Muscle of back (tissue), 11 donors: ENCODE measurements around the gene UBE2F. TPM values are rescaled to one million over a fixed set of nuclear protein-coding genes. Genes with fewer than 3 reads are reported as not detected.
"Not testable (repeated sequence)": the region's sequence is repeated elsewhere in the genome, so short reads cannot be mapped to it uniquely, and the experiment has no call there.

Experiments used
- DNase-seq, 3 donors: peaks; one replicate each; pipeline versions ENCODE4 v3.0.0 to v3.0.0-alpha.2; 2013
- polyA plus RNA-seq, 10 donors: library from polyadenylated mRNA; unstranded; fragments of 120-200 nt; gene quantifications; one replicate each; pipeline ENCODE4 v1.2.1, GENCODE V29; 2013; ENCODE audit not compliant: insufficient read length in 10 of 10

The UBE2F gene
- polyA plus RNA-seq, 10 donors: 39.1 to 45.5 (median 41.2) TPM

DNA sequence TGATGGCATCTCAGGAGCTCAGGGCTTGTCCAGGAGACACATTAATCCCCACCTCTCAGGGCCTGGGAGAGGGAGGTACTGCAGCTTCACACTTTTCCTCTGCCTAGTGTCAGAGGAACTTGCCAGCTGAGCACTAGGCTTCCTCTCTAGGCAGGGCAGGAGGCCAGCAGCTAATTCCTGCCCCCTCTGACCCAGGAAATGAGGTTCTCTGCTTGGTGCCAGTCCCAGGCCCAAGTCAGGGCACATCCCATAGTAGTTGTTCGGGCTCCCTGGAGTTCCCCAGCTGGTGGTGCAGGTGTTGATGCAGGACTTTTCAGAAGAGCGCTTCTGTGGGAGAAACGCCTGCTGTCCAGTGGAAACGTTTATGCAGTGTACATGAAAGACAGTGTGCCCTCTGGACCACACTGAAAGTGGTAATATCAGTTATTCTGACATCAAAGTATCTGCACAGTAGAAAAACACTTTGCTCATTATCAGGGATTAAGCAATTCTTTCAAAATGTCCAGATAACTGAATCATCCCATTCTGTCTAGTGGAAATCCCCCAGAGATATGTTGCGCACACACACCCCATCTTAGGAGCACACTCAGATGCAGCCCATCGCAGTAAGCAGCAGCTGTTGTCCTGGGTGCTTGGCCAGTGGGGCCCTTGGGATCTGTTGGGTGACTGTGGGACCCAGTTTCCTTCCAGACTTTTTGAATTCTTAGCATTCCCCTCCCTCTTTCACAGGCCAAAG lies 76.2 kb downstream of the UBE2F start:
- no peak for DNase-seq

- DNase-seq: no peak
These were observed 77.0 kb downstream of the UBE2F start for GRCh38 chr2:238043851-238044250.

- no peak for DNase-seq
These were observed 78.8 kb downstream of the UBE2F start for GRCh38 chr2:238045575-238045974.

DNA sequence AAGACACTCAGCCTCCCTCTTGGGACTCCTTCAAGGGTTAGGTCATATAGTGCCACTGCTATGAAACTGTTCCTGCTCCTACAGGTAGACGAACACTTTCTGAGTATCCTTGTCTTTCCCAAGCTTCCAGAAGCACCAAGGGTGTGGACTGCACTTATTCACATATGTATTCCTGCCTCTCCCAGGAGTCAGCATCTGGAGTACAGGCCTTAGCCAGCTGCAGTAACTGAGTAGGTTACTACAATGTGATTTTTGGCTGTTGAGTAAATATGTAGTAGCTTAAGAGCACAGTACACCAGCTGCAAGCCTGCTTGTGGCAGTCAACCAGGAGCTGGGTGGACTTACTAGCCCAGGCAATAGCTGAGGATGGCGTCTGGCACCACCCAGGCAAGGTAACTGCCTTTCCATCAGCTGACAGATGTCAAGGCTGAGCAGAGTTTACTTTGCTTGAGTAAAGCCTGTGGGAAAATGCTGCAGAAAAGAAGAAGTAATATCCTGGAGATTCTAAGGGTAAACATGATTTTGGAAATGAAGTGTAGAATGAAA lies 80.0 kb downstream of the UBE2F start:
- DNase-seq: no peak

DNA sequence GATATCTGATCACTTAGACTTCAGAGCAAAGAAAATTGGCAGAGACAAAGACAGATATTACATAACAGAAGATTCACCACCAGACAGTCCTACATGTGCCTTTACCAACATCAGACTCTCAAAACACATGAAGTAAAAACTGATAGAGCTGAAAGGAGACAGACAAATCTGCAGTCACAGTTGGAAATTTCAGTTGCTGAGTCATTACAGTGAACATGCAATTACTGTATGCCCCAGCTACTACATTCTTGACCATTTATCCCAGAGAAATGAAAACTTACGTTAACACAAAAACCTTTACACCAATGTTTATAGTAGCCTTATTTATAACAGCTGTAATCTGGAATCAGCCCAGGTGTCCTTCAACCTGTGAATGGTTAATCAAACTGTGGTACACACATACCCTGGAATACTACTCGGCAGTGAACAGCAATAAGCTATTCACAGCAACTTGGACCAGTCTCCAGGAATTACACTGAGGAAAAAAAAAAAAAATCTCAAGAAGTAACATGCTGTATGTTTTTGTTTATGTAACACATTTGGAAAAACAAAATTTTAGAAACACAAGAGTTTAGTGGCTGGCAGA lies 86.5 kb downstream of the UBE2F start:
- DNase-seq: no peak

GRCh38 chr2:238055841-238056240 lies 89.0 kb downstream of the UBE2F start:
- no peak for DNase-seq

GRCh38 chr2:238057696-238058575 lies 91.1 kb downstream of the UBE2F start:
- not testable (repeated sequence) for DNase-seq

- DNase-seq: no peak
These were observed 92.7 kb downstream of the UBE2F start for GRCh38 chr2:238059505-238059904.

DNA sequence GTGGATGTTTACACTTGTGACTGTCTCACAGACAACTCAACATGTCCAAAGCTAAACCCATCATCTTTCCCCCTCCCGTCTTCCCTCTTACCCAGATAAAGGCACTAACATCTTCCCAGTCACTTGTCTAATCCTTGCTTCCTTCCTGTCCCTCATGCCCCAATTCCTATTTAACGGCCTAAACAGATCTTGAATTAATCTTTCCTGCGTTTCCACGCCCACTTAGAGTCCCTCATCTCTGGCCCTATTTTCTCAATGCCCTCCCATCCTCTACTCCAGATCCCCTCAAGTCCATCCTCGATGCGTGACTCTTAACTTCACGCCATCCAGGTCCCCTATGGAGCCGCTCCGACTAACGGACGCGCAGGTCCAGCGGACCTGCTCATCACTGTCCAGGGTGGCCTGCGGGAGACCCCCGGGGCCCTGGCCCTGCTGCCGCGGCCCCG lies 93.3 kb downstream of the UBE2F start:
- DNase-seq: peak in 2 of 3 donors; percentile 9 to 38

DNA sequence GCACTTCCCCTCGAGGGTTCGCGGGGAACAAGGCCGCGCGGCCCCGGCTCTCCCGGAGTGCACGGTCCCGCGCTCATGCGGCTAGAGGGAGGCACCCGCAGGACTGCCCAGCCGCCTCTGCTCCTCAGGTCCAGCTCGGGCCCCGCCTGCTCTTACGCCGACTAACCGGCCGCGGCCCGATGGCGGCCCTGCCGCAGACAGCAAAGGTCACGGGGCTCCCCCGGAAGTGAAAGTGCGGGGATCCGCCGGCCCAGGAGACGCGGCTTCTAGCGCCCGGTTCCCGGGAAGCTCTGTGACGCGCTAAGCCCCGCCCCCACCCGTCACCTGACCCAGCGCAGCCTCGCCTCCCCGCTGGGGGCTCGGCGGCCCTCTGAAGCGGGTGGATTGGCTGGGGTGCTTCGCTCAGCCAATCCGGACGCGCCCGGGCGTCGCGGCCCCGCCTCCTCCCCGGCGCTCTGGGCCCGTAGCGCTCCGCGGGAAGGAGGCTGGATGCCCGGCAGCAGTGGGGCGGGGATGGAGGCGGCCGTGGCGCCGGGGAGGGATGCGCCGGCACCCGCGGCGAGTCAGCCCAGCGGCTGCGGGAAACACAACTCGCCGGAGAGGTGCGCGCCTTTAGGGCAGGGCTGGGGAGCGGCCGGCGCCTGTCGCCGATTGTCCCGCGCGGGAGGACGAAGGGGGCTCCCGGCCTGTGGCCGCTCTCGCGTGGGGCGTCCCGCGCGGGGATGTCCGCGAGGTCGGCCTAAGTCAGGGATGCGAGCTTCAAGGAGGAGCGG lies 93.9 kb downstream of the UBE2F start, which contains the start of gene SCLY:
Gene SCLY, plus strand, starts transcription at position 460 of the 773 bp plus-strand sequence. Its CDS starts 54 bp downstream, at position 514.
- peak; percentile 98 to 99 (median 99) for DNase-seq

DNA sequence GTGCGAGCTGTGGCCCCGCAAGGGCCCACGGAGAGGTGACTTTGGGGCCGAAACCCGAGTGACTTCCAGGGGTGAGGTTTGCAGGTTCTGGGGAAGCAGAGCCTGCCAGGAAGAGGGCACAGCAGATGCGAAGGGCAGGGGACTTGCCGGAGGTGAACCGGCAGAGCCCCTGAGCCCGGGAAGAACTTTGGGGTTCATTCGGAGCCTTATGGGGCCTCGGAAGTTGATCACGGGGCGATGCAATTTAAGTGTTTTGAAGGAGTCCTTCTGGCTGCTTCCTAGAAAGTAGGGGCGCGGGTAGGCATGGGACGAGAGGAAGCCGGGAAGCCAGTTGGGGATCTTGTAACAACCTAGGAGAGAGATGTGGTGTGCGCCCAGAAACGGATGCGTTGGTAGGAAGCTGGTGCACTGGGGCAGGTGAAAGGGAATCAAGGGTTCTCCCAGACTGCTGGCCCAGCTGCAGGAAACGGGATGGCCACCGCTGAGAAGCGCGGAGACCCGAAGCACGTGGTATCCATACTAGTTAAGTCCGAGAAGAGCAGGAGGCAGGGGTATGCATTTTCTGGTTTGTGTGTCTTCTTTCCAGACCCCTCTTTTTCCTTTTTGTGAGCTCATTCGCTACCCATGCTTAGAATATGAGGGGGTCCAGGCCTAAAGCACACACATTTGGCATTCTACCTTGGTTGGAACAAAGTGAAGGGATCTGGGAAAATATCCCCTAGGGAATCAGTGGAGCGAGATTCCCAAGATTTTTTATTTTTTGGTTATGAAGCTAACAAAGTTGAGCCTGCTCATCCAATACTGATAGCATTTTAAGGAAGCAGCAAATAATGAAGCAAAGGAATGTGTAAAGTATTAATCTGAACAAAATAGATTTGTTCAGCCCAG lies 94.7 kb downstream of the UBE2F start:
- peak; percentile 4 to 65 (median 38) for DNase-seq

DNA sequence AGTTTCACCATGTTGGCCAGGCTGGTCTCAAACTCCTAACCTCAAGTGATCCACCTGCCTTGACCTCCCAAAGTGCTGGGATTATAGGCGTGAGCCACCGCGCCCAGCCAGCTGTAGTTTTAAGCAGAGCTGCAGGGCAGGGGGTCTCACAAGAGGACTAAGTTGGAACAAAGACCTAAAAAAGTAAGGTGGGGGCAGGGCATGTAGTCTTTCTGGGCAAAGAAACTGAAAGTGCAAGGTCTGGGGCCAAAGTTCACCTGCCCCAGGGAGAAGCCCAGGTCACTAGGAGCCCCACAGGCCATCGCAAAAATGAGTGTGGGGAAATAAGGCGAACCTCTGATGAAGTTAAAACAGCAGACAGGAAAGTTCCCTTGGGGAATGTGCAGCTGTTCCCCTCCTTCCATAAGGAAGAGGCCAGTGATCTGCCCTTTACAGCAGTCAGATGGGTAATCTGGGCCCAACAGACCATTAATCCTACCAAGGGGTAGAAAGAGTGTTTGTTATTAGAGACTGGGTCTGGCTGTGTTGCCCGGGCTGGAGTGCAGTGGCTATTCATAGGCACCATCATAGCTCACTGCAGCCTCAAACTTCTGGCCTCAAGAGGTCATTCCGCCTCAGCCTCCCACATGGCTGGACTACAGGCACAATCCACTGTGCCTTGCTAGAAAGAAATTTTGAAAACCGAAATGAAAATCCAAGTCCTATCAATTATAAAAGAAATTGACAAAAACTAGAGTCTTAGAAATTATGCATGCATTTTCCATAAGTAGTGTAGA lies 96.8 kb downstream of the UBE2F start:
- DNase-seq: no peak

DNA sequence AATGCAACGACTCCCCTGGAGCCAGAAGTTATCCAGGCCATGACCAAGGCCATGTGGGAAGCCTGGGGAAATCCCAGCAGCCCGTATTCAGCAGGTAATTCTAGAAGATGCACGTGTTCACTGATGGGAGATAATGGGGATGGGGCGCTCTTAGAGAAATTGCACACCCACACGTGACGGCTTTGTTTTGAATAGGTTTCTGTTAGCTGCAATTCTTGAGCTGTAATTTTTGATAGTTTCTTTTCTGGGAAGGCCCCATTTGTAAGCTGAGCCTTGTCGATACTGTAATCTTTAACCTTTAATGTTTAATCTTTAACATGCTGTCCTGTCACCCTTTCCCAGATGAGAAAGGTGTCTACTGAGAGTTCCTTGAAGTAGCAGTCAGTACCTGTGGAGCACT lies 97.6 kb downstream of the UBE2F start:
- DNase-seq: no peak

DNA sequence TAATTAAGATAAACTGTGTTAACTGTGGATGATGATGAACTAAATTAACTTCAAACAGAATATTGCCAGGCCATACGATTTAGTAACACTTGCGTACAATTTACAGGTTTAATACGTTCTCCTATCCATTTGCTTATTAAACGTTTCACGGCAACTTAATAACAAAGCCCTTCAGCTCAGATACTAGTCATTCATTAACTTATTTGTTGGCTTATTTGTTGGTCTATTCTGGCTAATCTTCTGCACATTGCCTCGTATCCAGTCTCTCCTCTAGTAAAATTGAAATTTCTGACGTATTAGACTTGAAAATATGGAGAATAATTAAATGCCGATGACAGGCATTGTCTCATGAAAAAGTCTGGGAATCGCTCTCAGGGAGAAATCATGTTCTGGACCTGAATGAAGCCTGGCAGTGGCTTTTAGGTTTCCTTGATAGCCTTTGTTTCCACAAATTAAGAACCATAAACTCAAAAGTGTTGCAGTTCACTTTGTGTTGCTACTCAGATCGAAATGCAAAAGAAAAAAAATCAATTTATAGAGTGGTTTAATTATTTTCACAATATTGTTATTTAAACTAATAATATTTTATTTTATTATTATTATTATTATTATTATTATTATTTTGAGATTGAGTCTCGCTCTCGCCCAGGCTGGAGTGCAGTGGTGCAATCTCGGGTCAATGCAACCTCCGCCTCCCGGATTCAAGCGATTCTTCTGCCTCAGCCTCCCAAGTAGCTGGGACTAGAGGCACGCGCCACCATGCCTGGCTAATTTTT lies 98.4 kb downstream of the UBE2F start:
- DNase-seq: no peak

DNA sequence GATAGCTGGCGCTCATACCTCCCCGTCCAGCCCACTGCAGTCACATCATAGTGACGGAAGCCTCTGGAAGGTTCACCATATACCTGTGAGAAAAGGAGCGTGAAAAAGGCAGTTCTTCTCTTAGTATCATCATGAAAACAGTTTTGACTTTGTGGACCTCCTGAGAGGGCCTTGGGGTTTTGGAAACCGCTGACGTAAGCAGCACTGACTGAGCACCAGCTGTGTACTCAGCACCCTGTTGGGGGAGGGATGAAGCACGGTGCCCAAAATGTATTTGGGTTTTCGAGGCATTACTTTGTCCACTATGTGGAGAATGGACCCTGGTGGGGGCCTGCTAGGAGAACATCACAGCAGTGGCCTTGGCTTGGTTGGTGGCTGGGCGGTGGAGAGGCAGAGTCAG lies 99.4 kb downstream of the UBE2F start:
- no peak for DNase-seq

GRCh38 chr2:238066718-238067117 lies 99.9 kb downstream of the UBE2F start:
- not testable (repeated sequence) for DNase-seq

DNA sequence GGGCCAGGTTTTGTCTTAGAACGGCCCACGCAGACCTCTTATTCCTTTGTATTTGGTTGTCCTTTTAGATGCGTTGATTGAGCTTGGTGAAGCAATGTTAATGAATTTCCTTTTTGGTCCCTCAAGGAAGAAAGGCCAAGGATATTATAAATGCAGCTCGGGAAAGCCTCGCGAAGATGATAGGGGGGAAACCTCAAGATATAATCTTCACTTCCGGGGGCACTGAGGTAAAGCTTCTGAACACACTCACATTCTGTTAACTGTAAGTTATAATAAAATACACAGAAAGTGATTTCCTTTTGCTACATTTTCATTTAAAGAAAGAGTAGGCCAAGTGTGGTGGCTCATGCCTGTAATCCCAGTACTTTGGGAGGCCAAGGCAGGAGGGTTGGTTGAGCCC lies 101.1 kb downstream of the UBE2F start:
- DNase-seq: no peak

DNA sequence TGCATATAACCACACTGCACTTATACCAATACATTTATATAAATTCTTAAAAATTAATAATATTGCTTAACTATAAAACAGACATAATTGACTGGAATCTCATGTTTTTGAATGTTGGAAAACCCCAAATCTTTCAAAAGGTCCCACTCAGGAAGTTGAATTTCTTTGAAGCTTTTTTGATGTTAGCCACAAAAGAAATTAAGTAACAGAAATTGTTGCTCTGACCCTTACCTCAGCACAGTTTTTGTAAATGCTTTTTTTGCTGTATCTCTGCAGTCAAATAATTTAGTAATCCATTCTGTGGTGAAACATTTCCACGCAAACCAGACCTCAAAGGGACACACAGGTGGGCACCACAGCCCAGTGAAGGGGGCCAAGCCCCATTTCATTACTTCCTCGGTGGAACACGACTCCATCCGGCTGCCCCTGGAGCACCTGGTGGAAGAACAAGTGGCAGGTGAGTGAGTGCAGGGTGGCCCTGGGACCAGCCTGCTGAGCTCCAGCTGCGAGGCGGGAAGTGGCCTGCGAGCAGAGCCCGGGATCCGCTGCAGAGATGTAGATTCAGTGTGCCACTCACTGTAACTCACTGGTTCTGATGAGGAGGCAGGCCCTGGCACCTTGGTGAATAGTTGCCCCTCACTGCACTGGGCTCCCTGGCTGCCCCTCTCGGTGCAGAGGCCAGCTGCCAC lies 102.4 kb downstream of the UBE2F start:
- DNase-seq: no peak
